Activated CD4-positive, CD25-positive, alpha-beta regulatory T cell treated with anti-CD3 and anti-CD28 coated beads, Interleukin-2, amount 50 U/mL, for 16 hours (primary cell): Measurements from ENCODE around the gene CTXND1.

Source experiments
- DNase-seq: peaks from one replicate; pipeline ENCODE4 v3.0.0-alpha.2; 2020; ENCODE audit warnings: low read depth, low spot score

CTXND1 gene

GRCh38 chr15:80183306-80183705 lies 68.7 kb downstream of the CTXND1 start:
- no peak for DNase-seq

- no peak for DNase-seq
Observed at GRCh38 chr15:80182611-80183261, 69.3 kb downstream of the CTXND1 start.

- DNase-seq, result no peak
Observed at GRCh38 chr15:80180986-80181385, 71.0 kb downstream of the CTXND1 start.

- no peak for DNase-seq
Observed at GRCh38 chr15:80180468-80180867, 71.5 kb downstream of the CTXND1 start.

- DNase-seq, result no peak
Observed at GRCh38 chr15:80179935-80180334, 72.1 kb downstream of the CTXND1 start.

- DNase-seq, result no peak
Observed at GRCh38 chr15:80179025-80179759, 72.8 kb downstream of the CTXND1 start.

- no peak for DNase-seq
Observed at GRCh38 chr15:80177156-80177555, 74.9 kb downstream of the CTXND1 start.

GRCh38 chr15:80176443-80176842 lies 75.6 kb downstream of the CTXND1 start:
- no peak for DNase-seq

GRCh38 chr15:80175436-80175835 lies 76.6 kb downstream of the CTXND1 start:
- no peak for DNase-seq

GRCh38 chr15:80174017-80174746 lies 77.8 kb downstream of the CTXND1 start:
- DNase-seq, result no peak

- peak; percentile 50 for DNase-seq
Observed at GRCh38 chr15:80173022-80173759, 78.8 kb downstream of the CTXND1 start.

- DNase-seq, result no peak
Observed at GRCh38 chr15:80172401-80172800, 79.6 kb downstream of the CTXND1 start.

GRCh38 chr15:80171787-80172186 lies 80.2 kb downstream of the CTXND1 start:
- DNase-seq, result no peak

- no peak for DNase-seq
Observed at GRCh38 chr15:80170596-80170995, 81.4 kb downstream of the CTXND1 start.

- no peak for DNase-seq
Observed at GRCh38 chr15:80169768-80170357, 82.2 kb downstream of the CTXND1 start.

- no peak for DNase-seq
Observed at GRCh38 chr15:80168421-80168820, 83.6 kb downstream of the CTXND1 start.

GRCh38 chr15:80167936-80168335 lies 84.1 kb downstream of the CTXND1 start:
- no peak for DNase-seq

- no peak for DNase-seq
Observed at GRCh38 chr15:80163897-80164296, 88.1 kb downstream of the CTXND1 start.

- DNase-seq, result no peak
Observed at GRCh38 chr15:80163217-80163616, 88.8 kb downstream of the CTXND1 start.

GRCh38 chr15:80162059-80162554 lies 89.9 kb downstream of the CTXND1 start:
- DNase-seq, result no peak

- DNase-seq, result no peak
Observed at GRCh38 chr15:80161468-80162016, 90.5 kb downstream of the CTXND1 start.
